WTC11 (cell line): ENCODE results near the gene ARL15. TPM values are rescaled to one million over a fixed set of nuclear protein-coding genes. Genes with fewer than 3 reads are reported as not detected.

Source experiments
- ATAC-seq: fragments of 200-7000 bp; cut with Tn5 transposase; 2 replicates; pipeline ENCODE4 v1.10.0; 2021; ENCODE audit warnings: mild to moderate bottlenecking, moderate library complexity
- CTCF ChIA-PET: fragments of 300-600 bp; sonication (Branson Sonifier 250); formaldehyde crosslinking; loops from one replicate; lab custom pipeline; 2021; ENCODE audit warnings: antibody characterized with exemption; lab: Charles Lee
- POLR2A ChIA-PET: fragments of 350-600 bp; sonication (Branson Sonifier 250); formaldehyde crosslinking; loops from one replicate; lab custom pipeline; 2021; ENCODE audit warnings: antibody characterized with exemption; lab: Charles Lee
- DNase-seq: peaks from one replicate; pipeline ENCODE4 v3.0.0; 2021; ENCODE audit warnings: low spot score
- H3K27ac Mint-ChIP-seq: 2 replicates; pipeline ENCODE4 v1.8.0; 2021; ENCODE audit warnings: mixed read lengths
- H3K27me3 Mint-ChIP-seq: 2 replicates; pipeline ENCODE4 v1.8.0; 2021; ENCODE audit warnings: low read depth, mild to moderate bottlenecking, moderate library complexity, mixed read lengths
- H3K36me3 Mint-ChIP-seq: 2 replicates; pipeline ENCODE4 v1.8.0; 2021; ENCODE audit warnings: mixed read lengths
- H3K4me1 Mint-ChIP-seq: 2 replicates; pipeline ENCODE4 v1.8.0; 2022; ENCODE audit warnings: mixed read lengths
- H3K4me3 Mint-ChIP-seq: 2 replicates; pipeline ENCODE4 v1.8.0; 2021; ENCODE audit warnings: mild to moderate bottlenecking, moderate library complexity, mixed read lengths
- H3K9me3 Mint-ChIP-seq: 2 replicates; pipeline ENCODE4 v1.8.0; 2021; ENCODE audit warnings: mixed read lengths
- AR ChIP-seq: fragments of 250-450 bp; sonication (Bioruptor Pico); IDR thresholded peaks from 2 replicates; pipeline ENCODE4 v1.9.0; 2021; ENCODE audit warnings: mild to moderate bottlenecking
- FOXJ3 ChIP-seq: sonication (generic); formaldehyde crosslinking; IDR thresholded peaks from 2 replicates; pipeline ENCODE4 v1.9.0; 2021; ENCODE audit warnings: missing genetic modification reagents, mild to moderate bottlenecking, borderline replicate concordance
- FOXP4 ChIP-seq: sonication (generic); formaldehyde crosslinking; IDR thresholded peaks from 2 replicates; pipeline ENCODE4 v1.8.0; 2022; ENCODE audit warnings: mild to moderate bottlenecking, missing genetic modification reagents
- GABPB1 ChIP-seq: sonication (generic); formaldehyde crosslinking; IDR thresholded peaks from 2 replicates; pipeline ENCODE4 v1.8.1; 2023; ENCODE audit warnings: mild to moderate bottlenecking, missing genetic modification reagents
- HMGXB4 ChIP-seq: sonication (generic); formaldehyde crosslinking; IDR thresholded peaks from 2 replicates; pipeline ENCODE4 v1.8.1; 2023; ENCODE audit warnings: mild to moderate bottlenecking, moderate library complexity, missing genetic modification reagents
- IRF1 ChIP-seq: sonication (generic); formaldehyde crosslinking; IDR thresholded peaks from 2 replicates; pipeline ENCODE4 v1.8.0; 2023; ENCODE audit warnings: missing genetic modification reagents
- KAT7 ChIP-seq: sonication (generic); formaldehyde crosslinking; IDR thresholded peaks from 2 replicates; pipeline ENCODE4 v1.8.1; 2023; ENCODE audit warnings: missing genetic modification reagents, mild to moderate bottlenecking, borderline replicate concordance
- NFATC4 ChIP-seq: fragments of 250-450 bp; sonication (Bioruptor Pico); IDR thresholded peaks from 2 replicates; pipeline ENCODE4 v1.9.0; 2021; ENCODE audit warnings: mild to moderate bottlenecking
- NR3C1 ChIP-seq: sonication (generic); formaldehyde crosslinking; conservative IDR thresholded peaks from 2 replicates; pipeline ENCODE4 v1.8.1; 2023; ENCODE audit warnings: low read depth, mild to moderate bottlenecking, missing genetic modification reagents
- SOX15 ChIP-seq: fragments of 250-450 bp; sonication (Bioruptor Pico); IDR thresholded peaks from 2 replicates; pipeline ENCODE4 v1.9.0; 2021; ENCODE audit warnings: mild to moderate bottlenecking
- STAT6 ChIP-seq: sonication (generic); formaldehyde crosslinking; conservative IDR thresholded peaks from 2 replicates; pipeline ENCODE4 v1.8.1; 2023; ENCODE audit warnings: mild to moderate bottlenecking, low read depth, missing genetic modification reagents, moderate library complexity
- ZNF263 ChIP-seq: sonication (generic); formaldehyde crosslinking; IDR thresholded peaks from 2 replicates; pipeline ENCODE4 v1.8.1; 2022; ENCODE audit warnings: low read depth, mild to moderate bottlenecking, moderate library complexity, missing genetic modification reagents
- ZNF396 ChIP-seq: fragments of 250-450 bp; sonication (Bioruptor Pico); IDR thresholded peaks from 2 replicates; pipeline ENCODE4 v1.8.0; 2021; ENCODE audit warnings: mild to moderate bottlenecking, moderate library complexity, borderline replicate concordance
- ZNF425 ChIP-seq: fragments of 250-450 bp; sonication (Bioruptor Pico); conservative IDR thresholded peaks from 2 replicates; pipeline ENCODE4 v1.9.0; 2021; ENCODE audit warnings: mild to moderate bottlenecking
- total RNA-seq: library from RNA; stranded (reverse); gene quantifications from 3 replicates; pipeline ENCODE4 v1.2.3, GENCODE V29; 2021

The ARL15 gene
- total RNA-seq, 1 experiment from 2014 or later: 20.1 TPM

- Mint-ChIP-seq H3K9me3 (peaks cover 9% of the 10 kb centered on the region), H3K27me3 (no peaks in the 10 kb centered on the region), H3K4me3 (no peak overlapping the region), H3K4me1 (peaks cover 20% of the 10 kb centered on the region), H3K27ac (no peak overlapping the region), H3K36me3 (peaks cover 4% of the 10 kb centered on the region)
- no peak for ATAC-seq
- no peak for DNase-seq
- ChIA-PET POLR2A (no interaction called here), CTCF (no interaction called here)
- TF ChIP-seq FOXP4 (CRISPR knock-in tag) (no peak), NR3C1 (CRISPR knock-in tag) (no peak), ZNF425 (CRISPR knock-in tag) (no peak), SOX15 (CRISPR knock-in tag) (no peak), KAT7 (CRISPR knock-in tag) (no peak), ZNF396 (no peak), NFATC4 (no peak), IRF1 (CRISPR knock-in tag) (no peak), ZNF263 (no peak)
Observed at GRCh38 chr5:54278979-54279717, 31.2 kb downstream of the ARL15 start.

GRCh38 chr5:54278036-54278830, 32.1 kb downstream of the ARL15 start:
- TF ChIP-seq GABPB1: no peak
- TF ChIP-seq STAT6: no peak
- no peak for TF ChIP-seq HMGXB4 (CRISPR knock-in tag)
- no peak for TF ChIP-seq AR
- TF ChIP-seq KAT7 (CRISPR knock-in tag): no peak
- TF ChIP-seq ZNF425 (CRISPR knock-in tag): no peak
- TF ChIP-seq FOXJ3: no peak
- POLR2A ChIA-PET: no interaction called here
- DNase-seq (no peak), ATAC-seq (peak; percentile 74)
- peaks cover 9% of the 10 kb centered on the region for H3K9me3 Mint-ChIP-seq
- H3K27ac Mint-ChIP-seq: peak overlapping the region; percentile 25
- H3K4me3 Mint-ChIP-seq: no peak overlapping the region
- CTCF ChIA-PET: interaction anchor here (1.3 to 1.5 kb wide), 2 partner anchors 35 to 133 kb away, joined by 3 read pairs; no protein-coding TSS in a partner anchor
- H3K27me3 Mint-ChIP-seq: no peaks in the 10 kb centered on the region
- H3K36me3 Mint-ChIP-seq: peaks cover 4% of the 10 kb centered on the region
- H3K4me1 Mint-ChIP-seq: peaks cover 25% of the 10 kb centered on the region
